GM12873 (cell line): ENCODE measurements around the gene DPM2.

Experiments used
- CTCF ChIP-seq: IDR thresholded peaks from 2 replicates; pipeline ENCODE4 v1.5.1; 2012; ENCODE audit warnings: low read depth, mild to moderate bottlenecking, moderate library complexity, low read length, control low read depth; ENCODE audit not compliant: insufficient read depth; ENCODE audit errors: missing control alignments

The DPM2 gene

GRCh38 chr9:127910613-127911205 is 26.9 kb downstream of the DPM2 start:
- peak; percentile 29 for TF ChIP-seq CTCF

- no peak for TF ChIP-seq CTCF
Observed at GRCh38 chr9:127909839-127910273, 27.8 kb downstream of the DPM2 start.

GRCh38 chr9:127908660-127908926 is 29.1 kb downstream of the DPM2 start:
- no peak for TF ChIP-seq CTCF

GRCh38 chr9:127907867-127908659 is 29.6 kb downstream of the DPM2 start:
- no peak for TF ChIP-seq CTCF

GRCh38 chr9:127905788-127906191 is 31.9 kb downstream of the DPM2 start:
- no peak for TF ChIP-seq CTCF

- no peak for TF ChIP-seq CTCF
Observed at GRCh38 chr9:127905004-127905728, 32.5 kb downstream of the DPM2 start.

GRCh38 chr9:127904561-127905003 is 33.1 kb downstream of the DPM2 start:
- no peak for TF ChIP-seq CTCF
